T1000 (cell line): ENCODE measurements around the gene SPTLC1.
"Not testable (repeated sequence)": the region's sequence is repeated elsewhere in the genome, so short reads cannot be mapped to it uniquely, and the experiment has no call there.

Source experiments
- DNase-seq: peaks from one replicate; lab custom pipeline; 2025; ENCODE audit warnings: mixed read lengths; lab: John Stamatoyannopoulos, UW

SPTLC1 gene

GRCh38 chr9:92140074-92140753, 25.0 kb upstream of the SPTLC1 start:
- DNase-seq: peak; percentile 63

GRCh38 chr9:92138960-92139540, 23.8 kb upstream of the SPTLC1 start:
- not testable (repeated sequence) for DNase-seq

- DNase-seq: peak; percentile 53
These were observed 23.1 kb upstream of the SPTLC1 start for GRCh38 chr9:92138157-92138959.

- DNase-seq: no peak
These were observed 21.1 kb upstream of the SPTLC1 start for GRCh38 chr9:92136184-92136858.

GRCh38 chr9:92135576-92135975, 20.4 kb upstream of the SPTLC1 start:
- no peak for DNase-seq

GRCh38 chr9:92133949-92134604, 18.9 kb upstream of the SPTLC1 start:
- peak; percentile 82 for DNase-seq

GRCh38 chr9:92132913-92133312, 17.7 kb upstream of the SPTLC1 start:
- DNase-seq: not testable (repeated sequence)

- no peak for DNase-seq
These were observed 17.3 kb upstream of the SPTLC1 start for GRCh38 chr9:92132501-92132900.

GRCh38 chr9:92122800-92123199, 7.6 kb upstream of the SPTLC1 start:
- no peak for DNase-seq

- no peak for DNase-seq
These were observed 6.8 kb upstream of the SPTLC1 start for GRCh38 chr9:92122061-92122460.

GRCh38 chr9:92121265-92121664, 6.1 kb upstream of the SPTLC1 start:
- no peak for DNase-seq

GRCh38 chr9:92120138-92120537, 4.9 kb upstream of the SPTLC1 start:
- no peak for DNase-seq

GRCh38 chr9:92119586-92119985, 4.4 kb upstream of the SPTLC1 start:
- DNase-seq: no peak

GRCh38 chr9:92108122-92108521, 7.1 kb downstream of the SPTLC1 start:
- no peak for DNase-seq

- DNase-seq: not testable (repeated sequence)
These were observed 9.6 kb downstream of the SPTLC1 start for GRCh38 chr9:92105446-92106225.

- not testable (repeated sequence) for DNase-seq
These were observed 11.6 kb downstream of the SPTLC1 start for GRCh38 chr9:92103601-92104000.

GRCh38 chr9:92100237-92100911, 14.8 kb downstream of the SPTLC1 start:
- no peak for DNase-seq

- DNase-seq: no peak
These were observed 16.6 kb downstream of the SPTLC1 start for GRCh38 chr9:92098638-92099037.

- DNase-seq: no peak
These were observed 17.2 kb downstream of the SPTLC1 start for GRCh38 chr9:92097997-92098482.

GRCh38 chr9:92095236-92095635, 20.0 kb downstream of the SPTLC1 start:
- no peak for DNase-seq
